Fibroblast of the conjunctiva (primary cell): Measurements from ENCODE around the gene TRDN.
"Not testable (repeated sequence)": the region's sequence is repeated elsewhere in the genome, so short reads cannot be mapped to it uniquely, and the experiment has no call there.

Experiments used
- DNase-seq: peaks from one replicate; pipeline ENCODE4 v3.0.0-alpha.2; 2010; ENCODE audit warnings: low read depth

The TRDN gene

GRCh38 chr6:123632641-123633040 is 4.1 kb downstream of the TRDN start:
- DNase-seq: no peak

- no peak for DNase-seq
Measured at GRCh38 chr6:123629258-123629941, 7.3 kb downstream of the TRDN start.

GRCh38 chr6:123625696-123626095 is 11.1 kb downstream of the TRDN start:
- no peak for DNase-seq

GRCh38 chr6:123622780-123623179 is 14.0 kb downstream of the TRDN start:
- DNase-seq: no peak

GRCh38 chr6:123619156-123619555 is 17.6 kb downstream of the TRDN start:
- DNase-seq: no peak

- no peak for DNase-seq
Measured at GRCh38 chr6:123616942-123617341, 19.8 kb downstream of the TRDN start.

- DNase-seq: no peak
Measured at GRCh38 chr6:123616016-123616415, 20.7 kb downstream of the TRDN start.

- no peak for DNase-seq
Measured at GRCh38 chr6:123610779-123611178, 26.0 kb downstream of the TRDN start.

- DNase-seq: no peak
Measured at GRCh38 chr6:123604067-123604466, 32.7 kb downstream of the TRDN start.

- DNase-seq: no peak
Measured at GRCh38 chr6:123598011-123598410, 38.7 kb downstream of the TRDN start.

- no peak for DNase-seq
Measured at GRCh38 chr6:123594776-123595175, 42.0 kb downstream of the TRDN start.

GRCh38 chr6:123592426-123592825 is 44.3 kb downstream of the TRDN start:
- DNase-seq: no peak

GRCh38 chr6:123589973-123590372 is 46.8 kb downstream of the TRDN start:
- no peak for DNase-seq

GRCh38 chr6:123589317-123589716 is 47.4 kb downstream of the TRDN start:
- DNase-seq: no peak

- DNase-seq: no peak
Measured at GRCh38 chr6:123588546-123588895, 48.2 kb downstream of the TRDN start.

- DNase-seq: no peak
Measured at GRCh38 chr6:123587838-123588545, 48.8 kb downstream of the TRDN start.

- DNase-seq: not testable (repeated sequence)
Measured at GRCh38 chr6:123587407-123587806, 49.3 kb downstream of the TRDN start.

GRCh38 chr6:123580331-123580730 is 56.4 kb downstream of the TRDN start:
- no peak for DNase-seq

- DNase-seq: no peak
Measured at GRCh38 chr6:123575188-123575587, 61.6 kb downstream of the TRDN start.

GRCh38 chr6:123570813-123571684 is 65.7 kb downstream of the TRDN start:
- DNase-seq: no peak

GRCh38 chr6:123569575-123569974 is 67.2 kb downstream of the TRDN start:
- no peak for DNase-seq

- DNase-seq: no peak
Measured at GRCh38 chr6:123565529-123565928, 71.2 kb downstream of the TRDN start.

- DNase-seq: no peak
Measured at GRCh38 chr6:123564361-123564760, 72.4 kb downstream of the TRDN start.
